Fibroblast of lung (primary cell): Measurements from ENCODE around the gene SLC22A17.

Experiments used
- CTCF ChIP-seq, 2 donors: IDR thresholded peaks in 1 of 2; conservative IDR thresholded peaks in 1 of 2; 1 replicate in 1 of 2; 2 replicates in 1 of 2; pipeline ENCODE4 v1.5.1; 2011 to 2012; ENCODE audit warnings: low read length in 2 of 2, control low read depth in 1 of 2, inconsistent platforms in 1 of 2, low read depth in 1 of 2, mild to moderate bottlenecking in 1 of 2
- EZH2 ChIP-seq: IDR thresholded peaks from 2 replicates; pipeline ENCODE4 v1.5.1; 2012; ENCODE audit warnings: low read length, control low read depth, mild to moderate bottlenecking; ENCODE audit errors: missing control alignments

DNA sequence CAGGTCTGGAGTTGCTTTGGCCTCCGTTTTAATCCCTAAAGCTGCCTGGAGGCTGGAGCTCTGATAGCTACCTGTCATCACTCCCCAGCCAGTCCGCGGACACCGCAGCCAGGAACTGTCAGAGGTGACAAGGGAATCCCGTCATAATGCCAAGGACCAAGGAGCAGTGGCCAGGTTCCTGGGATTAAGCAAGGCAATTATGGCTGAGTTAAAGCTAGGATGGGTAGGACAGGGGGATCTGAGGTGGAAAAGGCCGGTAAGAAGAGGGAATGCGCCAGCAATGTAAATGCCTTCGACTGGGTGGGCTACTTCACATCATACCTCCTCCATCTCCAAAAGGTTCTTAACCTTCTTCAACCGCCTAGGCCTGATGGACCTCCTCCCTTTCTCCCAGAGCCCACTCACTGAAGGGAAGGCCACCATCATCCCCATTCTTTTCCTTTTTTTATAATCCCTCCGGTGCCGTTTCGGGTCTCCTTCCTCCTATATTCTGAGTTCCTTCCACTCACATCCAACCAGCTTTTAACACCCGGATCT lies 51.9 kb downstream of the SLC22A17 start:
- TF ChIP-seq CTCF (conservative IDR thresholded peaks at IDR 0.05 in 1 of 2, IDR thresholded peaks at IDR 0.05 in 1 of 2; ENCODE audit: low read depth in 1 of 2, low read length in 2 of 2) = no peak
- TF ChIP-seq EZH2 = no peak
